HepG2 (cell line): ENCODE results near the gene GPR179. TPM values are rescaled to one million over a fixed set of nuclear protein-coding genes. Genes with fewer than 3 reads are reported as not detected.
A peak's percentile ranks its signal among the peaks of the same experiment; 100 is the strongest.

Source experiments
- CBX2 ChIP-seq, 2 experiments: fragments of 200-600 bp in 1 of 2; sonication (generic); formaldehyde crosslinking in 1 of 2; IDR thresholded peaks; 2 replicates each; pipeline versions ENCODE4 v1.7.0 to v1.8.1; 2018 to 2022; ENCODE audit warnings: low read depth in 2 of 2, low read length in 1 of 2, mild to moderate bottlenecking in 1 of 2, missing genetic modification reagents in 1 of 2
- KLF16 ChIP-seq, 2 experiments: sonication (generic) in 1 of 2; formaldehyde crosslinking in 1 of 2; IDR thresholded peaks; 2 replicates each; pipeline versions ENCODE4 v1.6.1 to v1.8.0; 2016 to 2023; ENCODE audit warnings: missing genetic modification reagents in 2 of 2, missing compliant biosample characterization in 1 of 2
- NFATC3 ChIP-seq: sonication (generic); formaldehyde crosslinking; IDR thresholded peaks from 2 replicates; pipeline ENCODE4 v1.5.1; 2020; ENCODE audit warnings: mild to moderate bottlenecking, missing genetic modification reagents
- SOX5 ChIP-seq: IDR thresholded peaks from 2 replicates; pipeline ENCODE4 v1.6.1; 2016; ENCODE audit warnings: borderline replicate concordance
- ZFP36 ChIP-seq: fragments of 150-350 bp; IDR thresholded peaks from 2 replicates; pipeline ENCODE4 v1.6.1; 2018; ENCODE audit warnings: borderline replicate concordance, low read length, low read depth; ENCODE audit not compliant: partially characterized antibody
- ZFP36L2 ChIP-seq: sonication (generic); formaldehyde crosslinking; IDR thresholded peaks from 2 replicates; pipeline ENCODE4 v1.4.0; 2020; ENCODE audit warnings: missing genetic modification reagents
- ZNF251 ChIP-seq: sonication (generic); formaldehyde crosslinking; IDR thresholded peaks from 2 replicates; pipeline ENCODE4 v1.9.0; 2021; ENCODE audit warnings: mild to moderate bottlenecking, missing genetic modification reagents
- ZNF564 ChIP-seq: sonication (generic); formaldehyde crosslinking; IDR thresholded peaks from 2 replicates; pipeline ENCODE4 v1.8.1; 2023; ENCODE audit warnings: mild to moderate bottlenecking, missing genetic modification reagents
- ZNF619 ChIP-seq: sonication (generic); formaldehyde crosslinking; IDR thresholded peaks from 2 replicates; pipeline ENCODE4 v1.4.0; 2020; ENCODE audit warnings: mild to moderate bottlenecking, missing genetic modification reagents
- polyA plus RNA-seq, 8 experiments: library from polyadenylated mRNA; depleted of rRNA in 3 of 8; stranded (reverse) in 7 of 8; unstranded in 1 of 8; fragments of >200 nt; fragmentation: Illumina TruSeq in 4 of 8; extraction: Trizol in 4 of 8; gene quantifications; 2 replicates each; pipeline versions ENCODE4 v1.2.1 to v1.2.3, GENCODE V29; 2011 to 2016; ENCODE audit warnings: low read depth in 4 of 8, missing spikeins in 1 of 8, mixed read lengths in 1 of 8; ENCODE audit not compliant: insufficient read depth in 1 of 8
- total RNA-seq, 5 experiments: library from RNA; depleted of rRNA; stranded (reverse); fragments of >200 nt; fragmentation: Illumina TruSeq; extraction: Trizol; gene quantifications; 2 replicates each; pipeline ENCODE4 v1.2.3, GENCODE V29; 2016; ENCODE audit warnings: low read depth in 1 of 5
- TF ChIP-seq, protein P1 (sequence below): IDR thresholded peaks from 2 replicates; pipeline ENCODE4 v1.6.1; 2016
- TF ChIP-seq, protein P2 (sequence below): sonication (generic); formaldehyde crosslinking; IDR thresholded peaks from 2 replicates; pipeline ENCODE4 v1.8.1; 2023; ENCODE audit warnings: mild to moderate bottlenecking, inconsistent platforms, moderate library complexity, missing genetic modification reagents, borderline replicate concordance
- TF ChIP-seq, protein P3 (sequence below): sonication (generic); formaldehyde crosslinking; IDR thresholded peaks from 2 replicates; pipeline ENCODE4 v1.8.1; 2022; ENCODE audit warnings: low read depth, mild to moderate bottlenecking, missing genetic modification reagents
- TF ChIP-seq, protein P4 (sequence below): IDR thresholded peaks from 2 replicates; pipeline ENCODE4 v1.6.1; 2012; ENCODE audit warnings: low read depth, low read length, improper control_type of control experiment
- TF ChIP-seq, protein P5 (sequence below), 2 experiments: fragments of 450-650 bp in 1 of 2; sonication (generic) in 1 of 2; formaldehyde crosslinking; IDR thresholded peaks; 2 replicates each; pipeline versions ENCODE4 v1.5.0 to v1.8.0; 2020 to 2022; ENCODE audit warnings: mild to moderate bottlenecking in 1 of 2, missing genetic modification reagents in 1 of 2
- TF ChIP-seq, protein P6 (sequence below): sonication (generic); formaldehyde crosslinking; IDR thresholded peaks from 2 replicates; pipeline ENCODE4 v1.4.0; 2020; ENCODE audit warnings: missing genetic modification reagents

Gene GPR179
- total and polyA plus RNA-seq, 2 of the 13 experiments (the other 11 are each of a cell fraction or from before 2014, with no cell fraction given), result 0.03 TPM; not detected in 1

DNA sequence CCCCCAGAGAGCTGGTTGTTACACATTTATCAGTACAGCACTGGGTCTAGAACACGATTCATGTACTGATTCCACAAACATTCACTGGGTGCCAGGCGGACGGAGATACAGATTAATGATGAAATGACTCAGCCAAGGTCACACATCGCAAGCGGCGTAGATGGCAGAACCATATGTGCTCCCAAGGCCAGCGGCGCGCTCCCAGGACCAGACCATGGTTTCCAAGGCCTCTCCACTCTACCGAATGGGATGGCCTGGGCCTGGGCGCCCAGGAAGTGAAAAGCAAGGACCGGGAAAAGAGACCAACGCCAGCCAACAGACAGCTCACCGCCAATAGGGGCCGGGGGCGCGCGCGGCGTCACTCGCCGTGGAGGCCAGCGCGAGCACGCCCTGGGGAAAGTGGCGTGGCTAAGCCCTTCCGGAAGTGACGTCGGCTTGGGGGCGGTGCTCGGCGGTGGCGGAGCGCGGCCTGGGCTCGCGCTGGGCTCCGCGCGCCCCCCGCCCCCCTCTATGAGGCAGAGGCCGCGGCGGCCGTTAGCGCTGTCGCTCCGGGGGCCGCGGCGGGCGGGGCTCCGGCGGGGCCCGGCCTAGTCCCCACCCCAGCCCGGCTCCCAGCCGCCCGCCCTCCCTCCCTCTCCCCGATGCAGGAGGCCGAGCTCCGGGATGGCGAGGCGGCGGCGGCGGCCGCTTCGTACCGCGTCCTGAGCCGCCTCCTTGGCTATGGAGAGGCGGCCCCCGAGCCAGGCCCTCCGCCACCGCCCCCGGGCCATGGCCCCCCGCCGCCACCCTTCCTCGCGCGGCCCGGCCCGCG is 7.9 kb upstream of the GPR179 start, which contains the start of gene SOCS7 (continued):
- TF ChIP-seq, protein P1, sequence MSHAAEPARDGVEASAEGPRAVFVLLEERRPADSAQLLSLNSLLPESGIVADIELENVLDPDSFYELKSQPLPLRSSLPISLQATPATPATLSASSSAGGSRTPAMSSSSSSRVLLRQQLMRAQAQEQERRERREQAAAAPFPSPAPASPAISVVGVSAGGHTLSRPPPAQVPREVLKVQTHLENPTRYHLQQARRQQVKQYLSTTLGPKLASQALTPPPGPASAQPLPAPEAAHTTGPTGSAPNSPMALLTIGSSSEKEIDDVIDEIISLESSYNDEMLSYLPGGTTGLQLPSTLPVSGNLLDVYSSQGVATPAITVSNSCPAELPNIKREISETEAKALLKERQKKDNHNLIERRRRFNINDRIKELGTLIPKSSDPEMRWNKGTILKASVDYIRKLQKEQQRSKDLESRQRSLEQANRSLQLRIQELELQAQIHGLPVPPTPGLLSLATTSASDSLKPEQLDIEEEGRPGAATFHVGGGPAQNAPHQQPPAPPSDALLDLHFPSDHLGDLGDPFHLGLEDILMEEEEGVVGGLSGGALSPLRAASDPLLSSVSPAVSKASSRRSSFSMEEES (CRISPR knock-in tag), result peak; percentile 48; the same call in 1 of the 2 replicates
- TF ChIP-seq ZNF564 (CRISPR knock-in tag), result 0 out of 2 replicates have a peak, but pooled peaks have one; percentile 11
- no peak for TF ChIP-seq ZNF251 (CRISPR knock-in tag)
- TF ChIP-seq ZNF619, result no peak
- TF ChIP-seq, protein P2, sequence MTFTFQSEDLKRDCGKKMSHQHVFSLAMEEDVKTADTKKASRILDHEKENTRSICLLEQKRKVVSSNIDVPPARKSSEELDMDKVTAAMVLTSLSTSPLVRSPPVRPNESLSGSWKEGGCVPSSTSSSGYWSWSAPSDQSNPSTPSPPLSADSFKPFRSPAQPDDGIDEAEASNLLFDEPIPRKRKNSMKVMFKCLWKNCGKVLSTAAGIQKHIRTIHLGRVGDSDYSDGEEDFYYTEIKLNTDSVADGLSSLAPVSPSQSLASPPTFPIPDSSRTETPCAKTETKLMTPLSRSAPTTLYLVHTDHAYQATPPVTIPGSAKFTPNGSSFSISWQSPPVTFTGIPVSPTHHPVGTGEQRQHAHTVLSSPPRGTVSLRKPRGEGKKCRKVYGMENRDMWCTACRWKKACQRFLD (CRISPR knock-in tag), result peak; percentile 53
- TF ChIP-seq CBX2 (IDR thresholded peaks at IDR 0.05; ENCODE audit: low read depth, low read length), result no peak
- no peak for TF ChIP-seq CBX2 (CRISPR knock-in tag; IDR thresholded peaks at IDR 0.05; ENCODE audit: low read depth)
- TF ChIP-seq, protein P3, sequence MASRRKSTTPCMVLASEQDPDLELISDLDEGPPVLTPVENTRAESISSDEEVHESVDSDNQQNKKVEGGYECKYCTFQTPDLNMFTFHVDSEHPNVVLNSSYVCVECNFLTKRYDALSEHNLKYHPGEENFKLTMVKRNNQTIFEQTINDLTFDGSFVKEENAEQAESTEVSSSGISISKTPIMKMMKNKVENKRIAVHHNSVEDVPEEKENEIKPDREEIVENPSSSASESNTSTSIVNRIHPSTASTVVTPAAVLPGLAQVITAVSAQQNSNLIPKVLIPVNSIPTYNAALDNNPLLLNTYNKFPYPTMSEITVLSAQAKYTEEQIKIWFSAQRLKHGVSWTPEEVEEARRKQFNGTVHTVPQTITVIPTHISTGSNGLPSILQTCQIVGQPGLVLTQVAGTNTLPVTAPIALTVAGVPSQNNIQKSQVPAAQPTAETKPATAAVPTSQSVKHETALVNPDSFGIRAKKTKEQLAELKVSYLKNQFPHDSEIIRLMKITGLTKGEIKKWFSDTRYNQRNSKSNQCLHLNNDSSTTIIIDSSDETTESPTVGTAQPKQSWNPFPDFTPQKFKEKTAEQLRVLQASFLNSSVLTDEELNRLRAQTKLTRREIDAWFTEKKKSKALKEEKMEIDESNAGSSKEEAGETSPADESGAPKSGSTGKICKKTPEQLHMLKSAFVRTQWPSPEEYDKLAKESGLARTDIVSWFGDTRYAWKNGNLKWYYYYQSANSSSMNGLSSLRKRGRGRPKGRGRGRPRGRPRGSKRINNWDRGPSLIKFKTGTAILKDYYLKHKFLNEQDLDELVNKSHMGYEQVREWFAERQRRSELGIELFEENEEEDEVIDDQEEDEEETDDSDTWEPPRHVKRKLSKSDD, result peak; percentile 88
- no peak for TF ChIP-seq ZFP36
- TF ChIP-seq ZFP36L2 (CRISPR knock-in tag), result no peak
- peak; percentile 61; the same call in 1 of the 2 replicates for TF ChIP-seq SOX5
- TF ChIP-seq NFATC3 (CRISPR knock-in tag), result no peak
- TF ChIP-seq, protein P4, sequence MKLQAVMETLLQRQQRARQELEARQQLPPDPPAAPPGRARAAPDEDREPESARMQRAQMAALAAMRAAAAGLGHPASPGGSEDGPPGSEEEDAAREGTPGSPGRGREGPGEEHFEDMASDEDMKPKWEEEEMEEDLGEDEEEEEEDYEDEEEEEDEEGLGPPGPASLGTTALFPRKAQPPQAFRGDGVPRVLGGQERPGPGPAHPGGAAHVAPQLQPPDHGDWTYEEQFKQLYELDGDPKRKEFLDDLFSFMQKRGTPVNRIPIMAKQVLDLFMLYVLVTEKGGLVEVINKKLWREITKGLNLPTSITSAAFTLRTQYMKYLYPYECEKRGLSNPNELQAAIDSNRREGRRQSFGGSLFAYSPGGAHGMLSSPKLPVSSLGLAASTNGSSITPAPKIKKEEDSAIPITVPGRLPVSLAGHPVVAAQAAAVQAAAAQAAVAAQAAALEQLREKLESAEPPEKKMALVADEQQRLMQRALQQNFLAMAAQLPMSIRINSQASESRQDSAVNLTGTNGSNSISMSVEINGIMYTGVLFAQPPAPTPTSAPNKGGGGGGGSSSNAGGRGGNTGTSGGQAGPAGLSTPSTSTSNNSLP, result no peak; the same call in 1 of the 2 replicates
- TF ChIP-seq, protein P5, sequence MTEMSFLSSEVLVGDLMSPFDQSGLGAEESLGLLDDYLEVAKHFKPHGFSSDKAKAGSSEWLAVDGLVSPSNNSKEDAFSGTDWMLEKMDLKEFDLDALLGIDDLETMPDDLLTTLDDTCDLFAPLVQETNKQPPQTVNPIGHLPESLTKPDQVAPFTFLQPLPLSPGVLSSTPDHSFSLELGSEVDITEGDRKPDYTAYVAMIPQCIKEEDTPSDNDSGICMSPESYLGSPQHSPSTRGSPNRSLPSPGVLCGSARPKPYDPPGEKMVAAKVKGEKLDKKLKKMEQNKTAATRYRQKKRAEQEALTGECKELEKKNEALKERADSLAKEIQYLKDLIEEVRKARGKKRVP (CRISPR knock-in tag; IDR thresholded peaks at IDR 0.05), result peak in 1 of 2 experiments; percentile 81; a peak in 2 of 4 replicates
- peak in 1 of 2 experiments; percentile 93; a peak in 2 of 4 replicates for TF ChIP-seq KLF16 (CRISPR knock-in tag; IDR thresholded peaks at IDR 0.05)
- TF ChIP-seq, protein P6, sequence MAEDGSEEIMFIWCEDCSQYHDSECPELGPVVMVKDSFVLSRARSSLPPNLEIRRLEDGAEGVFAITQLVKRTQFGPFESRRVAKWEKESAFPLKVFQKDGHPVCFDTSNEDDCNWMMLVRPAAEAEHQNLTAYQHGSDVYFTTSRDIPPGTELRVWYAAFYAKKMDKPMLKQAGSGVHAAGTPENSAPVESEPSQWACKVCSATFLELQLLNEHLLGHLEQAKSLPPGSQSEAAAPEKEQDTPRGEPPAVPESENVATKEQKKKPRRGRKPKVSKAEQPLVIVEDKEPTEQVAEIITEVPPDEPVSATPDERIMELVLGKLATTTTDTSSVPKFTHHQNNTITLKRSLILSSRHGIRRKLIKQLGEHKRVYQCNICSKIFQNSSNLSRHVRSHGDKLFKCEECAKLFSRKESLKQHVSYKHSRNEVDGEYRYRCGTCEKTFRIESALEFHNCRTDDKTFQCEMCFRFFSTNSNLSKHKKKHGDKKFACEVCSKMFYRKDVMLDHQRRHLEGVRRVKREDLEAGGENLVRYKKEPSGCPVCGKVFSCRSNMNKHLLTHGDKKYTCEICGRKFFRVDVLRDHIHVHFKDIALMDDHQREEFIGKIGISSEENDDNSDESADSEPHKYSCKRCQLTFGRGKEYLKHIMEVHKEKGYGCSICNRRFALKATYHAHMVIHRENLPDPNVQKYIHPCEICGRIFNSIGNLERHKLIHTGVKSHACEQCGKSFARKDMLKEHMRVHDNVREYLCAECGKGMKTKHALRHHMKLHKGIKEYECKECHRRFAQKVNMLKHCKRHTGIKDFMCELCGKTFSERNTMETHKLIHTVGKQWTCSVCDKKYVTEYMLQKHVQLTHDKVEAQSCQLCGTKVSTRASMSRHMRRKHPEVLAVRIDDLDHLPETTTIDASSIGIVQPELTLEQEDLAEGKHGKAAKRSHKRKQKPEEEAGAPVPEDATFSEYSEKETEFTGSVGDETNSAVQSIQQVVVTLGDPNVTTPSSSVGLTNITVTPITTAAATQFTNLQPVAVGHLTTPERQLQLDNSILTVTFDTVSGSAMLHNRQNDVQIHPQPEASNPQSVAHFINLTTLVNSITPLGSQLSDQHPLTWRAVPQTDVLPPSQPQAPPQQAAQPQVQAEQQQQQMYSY (CRISPR knock-in tag), result peak; percentile 69
